ENCODE data around the gene SNRK.

The SNRK gene

GRCh38 chr3:43307226-43307625 lies 20.9 kb downstream of the SNRK start:
- H3K9me3 ChIP-seq (ENCODE audit: control insufficient read depth, insufficient read depth, low read depth, low read length), result no peaks in the 10 kb centered on the region
- POLR2A ChIA-PET, result no interaction called here
- H3K4me1 ChIP-seq (ENCODE audit: control insufficient read depth, insufficient read depth, low read length), result no peaks in the 10 kb centered on the region
- CTCF ChIA-PET, result interaction anchor here (1.2 kb wide), 1 partner anchor 12 kb away, joined by 4 read pairs; no protein-coding TSS in a partner anchor
- H3K36me3 ChIP-seq (ENCODE audit: control insufficient read depth in 2 of 2, insufficient read depth in 1 of 2, low read length in 2 of 2), result peaks cover 5 to 19% of the 10 kb centered on the region in 2 experiments; a peak in 2 of 3 replicates
- H3K27ac ChIP-seq (ENCODE audit: extremely low read depth, low read depth, low read length), result no peak overlapping the region
- TF ChIP-seq ZNF292 (tag by site-specific recombination; IDR thresholded peaks at IDR 0.05; ENCODE audit: borderline replicate concordance, low read depth) (no peak), YY2 (tag by site-specific recombination; IDR thresholded peaks at IDR 0.05) (no peak), ZNF837 (tag by site-specific recombination; IDR thresholded peaks at IDR 0.05) (no peak), ZNF544 (tag by site-specific recombination; IDR thresholded peaks at IDR 0.05) (no peak), SP3 (tag by site-specific recombination; IDR thresholded peaks at IDR 0.05) (no peak), ZNF658 (tag by site-specific recombination; IDR thresholded peaks at IDR 0.05) (no peak), ZNF140 (tag by site-specific recombination; IDR thresholded peaks at IDR 0.05) (no peak), ZNF280C (tag by site-specific recombination; IDR thresholded peaks at IDR 0.05) (no peak)
- TF ChIP-seq, protein P1, sequence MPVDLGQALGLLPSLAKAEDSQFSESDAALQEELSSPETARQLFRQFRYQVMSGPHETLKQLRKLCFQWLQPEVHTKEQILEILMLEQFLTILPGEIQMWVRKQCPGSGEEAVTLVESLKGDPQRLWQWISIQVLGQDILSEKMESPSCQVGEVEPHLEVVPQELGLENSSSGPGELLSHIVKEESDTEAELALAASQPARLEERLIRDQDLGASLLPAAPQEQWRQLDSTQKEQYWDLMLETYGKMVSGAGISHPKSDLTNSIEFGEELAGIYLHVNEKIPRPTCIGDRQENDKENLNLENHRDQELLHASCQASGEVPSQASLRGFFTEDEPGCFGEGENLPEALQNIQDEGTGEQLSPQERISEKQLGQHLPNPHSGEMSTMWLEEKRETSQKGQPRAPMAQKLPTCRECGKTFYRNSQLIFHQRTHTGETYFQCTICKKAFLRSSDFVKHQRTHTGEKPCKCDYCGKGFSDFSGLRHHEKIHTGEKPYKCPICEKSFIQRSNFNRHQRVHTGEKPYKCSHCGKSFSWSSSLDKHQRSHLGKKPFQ (tag by site-specific recombination; IDR thresholded peaks at IDR 0.05), result no peak
- no peak overlapping the region for H3K4me3 ChIP-seq (ENCODE audit: low read depth, low read length)

- POLR2A ChIA-PET, result no interaction called here
- TF ChIP-seq ZNF76 (tag by site-specific recombination; IDR thresholded peaks at IDR 0.05; ENCODE audit: borderline replicate concordance, low read depth), result no peak
- TF ChIP-seq, protein P2, sequence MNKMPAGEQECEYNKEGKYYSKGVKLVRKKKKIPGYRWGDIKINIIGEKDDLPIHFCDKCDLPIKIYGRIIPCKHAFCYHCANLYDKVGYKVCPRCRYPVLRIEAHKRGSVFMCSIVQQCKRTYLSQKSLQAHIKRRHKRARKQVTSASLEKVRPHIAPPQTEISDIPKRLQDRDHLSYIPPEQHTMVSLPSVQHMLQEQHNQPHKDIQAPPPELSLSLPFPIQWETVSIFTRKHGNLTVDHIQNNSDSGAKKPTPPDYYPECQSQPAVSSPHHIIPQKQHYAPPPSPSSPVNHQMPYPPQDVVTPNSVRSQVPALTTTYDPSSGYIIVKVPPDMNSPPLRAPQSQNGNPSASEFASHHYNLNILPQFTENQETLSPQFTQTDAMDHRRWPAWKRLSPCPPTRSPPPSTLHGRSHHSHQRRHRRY (tag by site-specific recombination; IDR thresholded peaks at IDR 0.05), result no peak
- TF ChIP-seq, protein P3, sequence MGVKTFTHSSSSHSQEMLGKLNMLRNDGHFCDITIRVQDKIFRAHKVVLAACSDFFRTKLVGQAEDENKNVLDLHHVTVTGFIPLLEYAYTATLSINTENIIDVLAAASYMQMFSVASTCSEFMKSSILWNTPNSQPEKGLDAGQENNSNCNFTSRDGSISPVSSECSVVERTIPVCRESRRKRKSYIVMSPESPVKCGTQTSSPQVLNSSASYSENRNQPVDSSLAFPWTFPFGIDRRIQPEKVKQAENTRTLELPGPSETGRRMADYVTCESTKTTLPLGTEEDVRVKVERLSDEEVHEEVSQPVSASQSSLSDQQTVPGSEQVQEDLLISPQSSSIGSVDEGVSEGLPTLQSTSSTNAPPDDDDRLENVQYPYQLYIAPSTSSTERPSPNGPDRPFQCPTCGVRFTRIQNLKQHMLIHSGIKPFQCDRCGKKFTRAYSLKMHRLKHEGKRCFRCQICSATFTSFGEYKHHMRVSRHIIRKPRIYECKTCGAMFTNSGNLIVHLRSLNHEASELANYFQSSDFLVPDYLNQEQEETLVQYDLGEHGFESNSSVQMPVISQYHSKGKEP (tag by site-specific recombination; IDR thresholded peaks at IDR 0.05), result no peak
- no peak for TF ChIP-seq ZFP3 (tag by site-specific recombination; IDR thresholded peaks at IDR 0.05; ENCODE audit: low read depth)
- TF ChIP-seq ZNF776 (tag by site-specific recombination; IDR thresholded peaks at IDR 0.05; ENCODE audit: borderline replicate concordance), result no peak
- Histone ChIP-seq H3K36me3 (ENCODE audit: control insufficient read depth in 2 of 2, insufficient read depth in 1 of 2, low read length in 2 of 2) (peaks cover 5 to 19% of the 10 kb centered on the region in 2 experiments; a peak in 2 of 3 replicates), H3K27ac (ENCODE audit: extremely low read depth, low read depth, low read length) (no peak overlapping the region), H3K4me1 (ENCODE audit: control insufficient read depth, insufficient read depth, low read length) (no peaks in the 10 kb centered on the region), H3K4me3 (ENCODE audit: low read depth, low read length) (no peak overlapping the region), H3K9me3 (ENCODE audit: control insufficient read depth, insufficient read depth, low read depth, low read length) (no peaks in the 10 kb centered on the region)
- CTCF ChIA-PET, result interaction anchor here (1.2 kb wide), 1 partner anchor 12 kb away, joined by 4 read pairs; no protein-coding TSS in a partner anchor
Observed at GRCh38 chr3:43307649-43308048, 21.3 kb downstream of the SNRK start.

Measured in HEK293 (cell line).